Right lobe of liver (tissue), 4 donors: Measurements from ENCODE around the gene OR1K1.

Source experiments
- CTCF ChIP-seq, 4 donors: fragments of 200-600 bp in 3 of 4; fragments of 450-650 bp in 1 of 4; IDR thresholded peaks; one replicate each; pipeline versions ENCODE4 v1.5.1 to v1.8.0; 2016 to 2022; ENCODE audit warnings: antibody characterized with exemption in 4 of 4, mild to moderate bottlenecking in 2 of 4
- POLR2A ChIP-seq: fragments of 450-650 bp; IDR thresholded peaks from one replicate; pipeline ENCODE4 v1.6.1; 2017; ENCODE audit warnings: antibody characterized with exemption, mild to moderate bottlenecking
- donor health status: DM: no; HTN: no; CAD: no.
- donor health status: DM: no; HTN: no; CAD: no.
- donor health status: DM: no; HTN: yes; CAD: no.

GRCh38 chr9:122821278-122821943 is 21.5 kb downstream of the OR1K1 start:
- TF ChIP-seq CTCF (IDR thresholded peaks at IDR 0.05) (no peak), POLR2A (no peak)
